Liver (tissue), 9 donors: Measurements from ENCODE around the gene MAMDC2. TPM values are rescaled to one million over a fixed set of nuclear protein-coding genes. Genes with fewer than 3 reads are reported as not detected.

Experiments used
- DNase-seq: peaks from one replicate; pipeline ENCODE4 v3.0.0-alpha.2; 2017; ENCODE audit warnings: low spot score
- H3K27ac ChIP-seq, 2 donors: one replicate each; pipeline ENCODE4 v1.7.0; 2013; ENCODE audit warnings: inconsistent platforms in 2 of 2, low read length in 2 of 2, control low read depth in 1 of 2, low read depth in 1 of 2, mild to moderate bottlenecking in 1 of 2
- H3K27me3 ChIP-seq, 4 donors: one replicate each; pipeline versions ENCODE4 v1.6.1 to v1.7.0; 2013; ENCODE audit warnings: low read length in 3 of 4, inconsistent platforms in 1 of 4, mild to moderate bottlenecking in 1 of 4, moderate library complexity in 1 of 4; ENCODE audit not compliant: control insufficient read depth in 4 of 4, insufficient read depth in 4 of 4
- H3K36me3 ChIP-seq, 4 donors: one replicate each; pipeline versions ENCODE4 v1.6.1 to v1.7.0; 2013; ENCODE audit warnings: low read length in 3 of 4, mild to moderate bottlenecking in 3 of 4, low read depth in 1 of 4, moderate library complexity in 1 of 4; ENCODE audit not compliant: control insufficient read depth in 4 of 4, insufficient read depth in 3 of 4
- H3K4me1 ChIP-seq, 4 donors: one replicate each; pipeline versions ENCODE4 v1.6.1 to v1.7.0; 2013; ENCODE audit warnings: low read length in 3 of 4, mild to moderate bottlenecking in 3 of 4, moderate library complexity in 1 of 4; ENCODE audit not compliant: control insufficient read depth in 4 of 4, insufficient read depth in 4 of 4
- H3K4me3 ChIP-seq, 3 donors: one replicate each; pipeline versions ENCODE4 v1.6.1 to v1.7.0; 2013; ENCODE audit warnings: low read length in 3 of 3, control low read depth in 1 of 3, low read depth in 1 of 3, mild to moderate bottlenecking in 1 of 3
- H3K9ac ChIP-seq, 2 donors: one replicate each; pipeline ENCODE4 v1.7.0; 2013; ENCODE audit warnings: low read length in 2 of 2, mild to moderate bottlenecking in 2 of 2, moderate library complexity in 2 of 2, control low read depth in 1 of 2, low read depth in 1 of 2
- H3K9me3 ChIP-seq, 4 donors: one replicate each; pipeline versions ENCODE4 v1.6.1 to v1.7.0; 2013; ENCODE audit warnings: low read length in 3 of 4; ENCODE audit not compliant: control insufficient read depth in 4 of 4
- EGR1 ChIP-seq, 2 donors: IDR thresholded peaks; 2 replicates each; pipeline ENCODE4 v1.6.1; 2016 to 2018; ENCODE audit warnings: antibody characterized with exemption in 2 of 2, low read depth in 2 of 2
- FOXA1 ChIP-seq: IDR thresholded peaks from 2 replicates; pipeline ENCODE4 v1.6.1; 2016; ENCODE audit warnings: antibody characterized with exemption
- FOXA2 ChIP-seq: IDR thresholded peaks from 2 replicates; pipeline ENCODE4 v1.6.1; 2016; ENCODE audit warnings: antibody characterized with exemption
- GABPA ChIP-seq, 2 donors: IDR thresholded peaks in 1 of 2; conservative IDR thresholded peaks in 1 of 2; 2 replicates each; pipeline ENCODE4 v1.6.1; 2016; ENCODE audit warnings: antibody characterized with exemption in 2 of 2, mild to moderate bottlenecking in 1 of 2, moderate library complexity in 1 of 2
- HNF4A ChIP-seq, 2 donors: conservative IDR thresholded peaks; 2 replicates each; pipeline ENCODE4 v1.6.1; 2016; ENCODE audit warnings: antibody characterized with exemption in 2 of 2, mild to moderate bottlenecking in 2 of 2
- HNF4G ChIP-seq: IDR thresholded peaks from 2 replicates; pipeline ENCODE4 v1.6.1; 2016; ENCODE audit warnings: antibody characterized with exemption
- JUND ChIP-seq, 2 donors: IDR thresholded peaks; 2 replicates each; pipeline ENCODE4 v1.6.1; 2016; ENCODE audit warnings: antibody characterized with exemption in 2 of 2
- NR2F2 ChIP-seq: IDR thresholded peaks from 2 replicates; pipeline ENCODE4 v1.6.1; 2016; ENCODE audit warnings: antibody characterized with exemption
- RAD21 ChIP-seq, 2 donors: IDR thresholded peaks; 2 replicates each; pipeline ENCODE4 v1.6.1; 2016; ENCODE audit warnings: antibody characterized with exemption in 2 of 2, mild to moderate bottlenecking in 2 of 2
- RXRA ChIP-seq, 2 donors: IDR thresholded peaks; 2 replicates each; pipeline ENCODE4 v1.6.1; 2017 to 2018; ENCODE audit warnings: antibody characterized with exemption in 2 of 2, mild to moderate bottlenecking in 1 of 2
- SP1 ChIP-seq: IDR thresholded peaks from 2 replicates; pipeline ENCODE4 v1.6.1; 2018; ENCODE audit warnings: antibody characterized with exemption, mild to moderate bottlenecking
- TAF1 ChIP-seq: conservative IDR thresholded peaks from 2 replicates; pipeline ENCODE4 v1.6.1; 2016; ENCODE audit warnings: antibody characterized with exemption, mild to moderate bottlenecking
- YY1 ChIP-seq: IDR thresholded peaks from 2 replicates; pipeline ENCODE4 v1.6.1; 2016; ENCODE audit warnings: antibody characterized with exemption, mild to moderate bottlenecking
- WGBS: extraction: QIAGEN DNeasy Blood & Tissue Kit; methylation state at CpG from one replicate; pipeline ENCODE4 v1.1.7; 2013; 5-methylcytosine and 5-hydroxymethylcytosine counted together
- polyA plus RNA-seq, 2 donors: library from polyadenylated mRNA; stranded (reverse) in 1 of 2; unstranded in 1 of 2; fragments of 200-250 nt in 1 of 2; fragments of >200 nt in 1 of 2; fragmentation: Nextera tagmentation in 1 of 2; extraction: Ambion mirVana in 1 of 2; gene quantifications; one replicate each; pipeline versions ENCODE4 v1.2.1 to v1.2.3, GENCODE V29; 2013 to 2015
- total RNA-seq, 2 donors: library from RNA; depleted of rRNA; stranded (reverse); fragments of >200 nt; gene quantifications; one replicate each; pipeline ENCODE4 v1.2.3, GENCODE V29; 2014
- TF ChIP-seq, protein P1 (sequence below): IDR thresholded peaks from 2 replicates; pipeline ENCODE4 v1.6.1; 2016; ENCODE audit warnings: antibody characterized with exemption
- TF ChIP-seq, protein P2 (sequence below): IDR thresholded peaks from 2 replicates; pipeline ENCODE4 v1.6.1; 2016; ENCODE audit warnings: antibody characterized with exemption
- TF ChIP-seq, protein P3 (sequence below): IDR thresholded peaks from 2 replicates; pipeline ENCODE4 v1.6.1; 2016; ENCODE audit warnings: antibody characterized with exemption
- TF ChIP-seq, protein P4 (sequence below): fragments of 150-350 bp; IDR thresholded peaks from 2 replicates; pipeline ENCODE4 v1.5.1; 2017; ENCODE audit warnings: improper control_type of control experiment, low read depth, low read length; ENCODE audit not compliant: missing input control
- TF ChIP-seq, protein P5 (sequence below): IDR thresholded peaks from 2 replicates; pipeline ENCODE4 v1.6.1; 2016; ENCODE audit warnings: antibody characterized with exemption, mild to moderate bottlenecking
- donor health status: healthy.
- donor health status: healthy.
- donor health status: healthy.
- donor health status: healthy.
- donor health status: healthy.

The MAMDC2 gene
- total and polyA plus RNA-seq, 4 donors: 0.28 to 4.4 (median 1.0) TPM

DNA sequence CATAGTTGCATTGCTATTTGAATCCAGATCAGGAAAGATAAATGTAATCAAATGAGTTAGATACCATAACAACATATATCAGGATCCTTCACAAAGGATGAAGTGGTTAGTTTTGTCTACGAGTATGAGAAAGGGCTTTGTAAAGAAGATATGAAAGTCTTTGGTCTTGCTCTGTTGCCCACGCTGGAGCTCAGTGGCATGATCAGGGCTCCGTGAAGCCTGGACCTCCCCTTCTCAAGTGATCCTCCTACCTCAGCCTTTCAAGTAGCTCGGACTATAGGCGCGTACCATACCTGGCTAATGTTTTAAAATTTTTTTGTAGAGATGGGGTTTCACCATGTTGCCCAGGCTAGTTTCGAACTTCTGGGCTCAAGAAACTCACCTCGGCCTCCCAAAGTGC lies 217.0 kb downstream of the MAMDC2 start:
- Histone ChIP-seq H3K36me3 (peaks cover 0 to 11% (median 8%) of the 10 kb centered on the region in 4 donors), H3K9ac (no peak overlapping the region), H3K27me3 (no peaks in the 10 kb centered on the region), H3K27ac (no peak overlapping the region), H3K9me3 (no peaks in the 10 kb centered on the region), H3K4me1 (peaks cover 8 to 38% (median 25%) of the 10 kb centered on the region in 4 donors), H3K4me3 (no peak overlapping the region)
- no peak for DNase-seq
- 97% methylated on average over 8 of the region's 8 CpGs for WGBS
- no peak for TF ChIP-seq TAF1
- TF ChIP-seq, protein P1, sequence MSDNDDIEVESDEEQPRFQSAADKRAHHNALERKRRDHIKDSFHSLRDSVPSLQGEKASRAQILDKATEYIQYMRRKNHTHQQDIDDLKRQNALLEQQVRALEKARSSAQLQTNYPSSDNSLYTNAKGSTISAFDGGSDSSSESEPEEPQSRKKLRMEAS: no peak
- TF ChIP-seq, protein P2, sequence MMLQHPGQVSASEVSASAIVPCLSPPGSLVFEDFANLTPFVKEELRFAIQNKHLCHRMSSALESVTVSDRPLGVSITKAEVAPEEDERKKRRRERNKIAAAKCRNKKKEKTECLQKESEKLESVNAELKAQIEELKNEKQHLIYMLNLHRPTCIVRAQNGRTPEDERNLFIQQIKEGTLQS: no peak
- TF ChIP-seq FOXA1: no peak
- no peak for TF ChIP-seq JUND (IDR thresholded peaks at IDR 0.05)
- TF ChIP-seq, protein P3, sequence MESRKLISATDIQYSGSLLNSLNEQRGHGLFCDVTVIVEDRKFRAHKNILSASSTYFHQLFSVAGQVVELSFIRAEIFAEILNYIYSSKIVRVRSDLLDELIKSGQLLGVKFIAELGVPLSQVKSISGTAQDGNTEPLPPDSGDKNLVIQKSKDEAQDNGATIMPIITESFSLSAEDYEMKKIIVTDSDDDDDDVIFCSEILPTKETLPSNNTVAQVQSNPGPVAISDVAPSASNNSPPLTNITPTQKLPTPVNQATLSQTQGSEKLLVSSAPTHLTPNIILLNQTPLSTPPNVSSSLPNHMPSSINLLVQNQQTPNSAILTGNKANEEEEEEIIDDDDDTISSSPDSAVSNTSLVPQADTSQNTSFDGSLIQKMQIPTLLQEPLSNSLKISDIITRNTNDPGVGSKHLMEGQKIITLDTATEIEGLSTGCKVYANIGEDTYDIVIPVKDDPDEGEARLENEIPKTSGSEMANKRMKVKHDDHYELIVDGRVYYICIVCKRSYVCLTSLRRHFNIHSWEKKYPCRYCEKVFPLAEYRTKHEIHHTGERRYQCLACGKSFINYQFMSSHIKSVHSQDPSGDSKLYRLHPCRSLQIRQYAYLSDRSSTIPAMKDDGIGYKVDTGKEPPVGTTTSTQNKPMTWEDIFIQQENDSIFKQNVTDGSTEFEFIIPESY: no peak
- TF ChIP-seq HNF4A (conservative IDR thresholded peaks at IDR 0.05): no peak
- TF ChIP-seq, protein P4, sequence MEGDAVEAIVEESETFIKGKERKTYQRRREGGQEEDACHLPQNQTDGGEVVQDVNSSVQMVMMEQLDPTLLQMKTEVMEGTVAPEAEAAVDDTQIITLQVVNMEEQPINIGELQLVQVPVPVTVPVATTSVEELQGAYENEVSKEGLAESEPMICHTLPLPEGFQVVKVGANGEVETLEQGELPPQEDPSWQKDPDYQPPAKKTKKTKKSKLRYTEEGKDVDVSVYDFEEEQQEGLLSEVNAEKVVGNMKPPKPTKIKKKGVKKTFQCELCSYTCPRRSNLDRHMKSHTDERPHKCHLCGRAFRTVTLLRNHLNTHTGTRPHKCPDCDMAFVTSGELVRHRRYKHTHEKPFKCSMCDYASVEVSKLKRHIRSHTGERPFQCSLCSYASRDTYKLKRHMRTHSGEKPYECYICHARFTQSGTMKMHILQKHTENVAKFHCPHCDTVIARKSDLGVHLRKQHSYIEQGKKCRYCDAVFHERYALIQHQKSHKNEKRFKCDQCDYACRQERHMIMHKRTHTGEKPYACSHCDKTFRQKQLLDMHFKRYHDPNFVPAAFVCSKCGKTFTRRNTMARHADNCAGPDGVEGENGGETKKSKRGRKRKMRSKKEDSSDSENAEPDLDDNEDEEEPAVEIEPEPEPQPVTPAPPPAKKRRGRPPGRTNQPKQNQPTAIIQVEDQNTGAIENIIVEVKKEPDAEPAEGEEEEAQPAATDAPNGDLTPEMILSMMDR: no peak
- no peak for TF ChIP-seq NR2F2
- TF ChIP-seq EGR1 (IDR thresholded peaks at IDR 0.05; ENCODE audit: low read depth in 2 of 2): no peak
- no peak for TF ChIP-seq RAD21 (IDR thresholded peaks at IDR 0.05)
- no peak for TF ChIP-seq GABPA (IDR thresholded peaks at IDR 0.05 in 1 of 2, conservative IDR thresholded peaks at IDR 0.05 in 1 of 2)
- TF ChIP-seq RXRA (IDR thresholded peaks at IDR 0.05): no peak
- TF ChIP-seq, protein P5, sequence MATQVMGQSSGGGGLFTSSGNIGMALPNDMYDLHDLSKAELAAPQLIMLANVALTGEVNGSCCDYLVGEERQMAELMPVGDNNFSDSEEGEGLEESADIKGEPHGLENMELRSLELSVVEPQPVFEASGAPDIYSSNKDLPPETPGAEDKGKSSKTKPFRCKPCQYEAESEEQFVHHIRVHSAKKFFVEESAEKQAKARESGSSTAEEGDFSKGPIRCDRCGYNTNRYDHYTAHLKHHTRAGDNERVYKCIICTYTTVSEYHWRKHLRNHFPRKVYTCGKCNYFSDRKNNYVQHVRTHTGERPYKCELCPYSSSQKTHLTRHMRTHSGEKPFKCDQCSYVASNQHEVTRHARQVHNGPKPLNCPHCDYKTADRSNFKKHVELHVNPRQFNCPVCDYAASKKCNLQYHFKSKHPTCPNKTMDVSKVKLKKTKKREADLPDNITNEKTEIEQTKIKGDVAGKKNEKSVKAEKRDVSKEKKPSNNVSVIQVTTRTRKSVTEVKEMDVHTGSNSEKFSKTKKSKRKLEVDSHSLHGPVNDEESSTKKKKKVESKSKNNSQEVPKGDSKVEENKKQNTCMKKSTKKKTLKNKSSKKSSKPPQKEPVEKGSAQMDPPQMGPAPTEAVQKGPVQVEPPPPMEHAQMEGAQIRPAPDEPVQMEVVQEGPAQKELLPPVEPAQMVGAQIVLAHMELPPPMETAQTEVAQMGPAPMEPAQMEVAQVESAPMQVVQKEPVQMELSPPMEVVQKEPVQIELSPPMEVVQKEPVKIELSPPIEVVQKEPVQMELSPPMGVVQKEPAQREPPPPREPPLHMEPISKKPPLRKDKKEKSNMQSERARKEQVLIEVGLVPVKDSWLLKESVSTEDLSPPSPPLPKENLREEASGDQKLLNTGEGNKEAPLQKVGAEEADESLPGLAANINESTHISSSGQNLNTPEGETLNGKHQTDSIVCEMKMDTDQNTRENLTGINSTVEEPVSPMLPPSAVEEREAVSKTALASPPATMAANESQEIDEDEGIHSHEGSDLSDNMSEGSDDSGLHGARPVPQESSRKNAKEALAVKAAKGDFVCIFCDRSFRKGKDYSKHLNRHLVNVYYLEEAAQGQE: no peak
- no peak for TF ChIP-seq HNF4G
- TF ChIP-seq FOXA2: no peak
- no peak for TF ChIP-seq SP1
- no peak for TF ChIP-seq YY1
